GM12875 (cell line): ENCODE data around the gene MAP2.

ENCODE experiments used
- H3K4me3 ChIP-seq: one replicate; pipeline ENCODE4 v1.5.1; 2011; ENCODE audit warnings: low read depth, low read length, control low read depth
- TF ChIP-seq, protein P1 (sequence below): IDR thresholded peaks from 2 replicates; pipeline ENCODE4 v1.5.1; 2011; ENCODE audit warnings: low read depth, mild to moderate bottlenecking, control low read depth, inconsistent platforms, low read length, moderate library complexity, borderline replicate concordance; ENCODE audit not compliant: insufficient read depth

The MAP2 gene, protein sequence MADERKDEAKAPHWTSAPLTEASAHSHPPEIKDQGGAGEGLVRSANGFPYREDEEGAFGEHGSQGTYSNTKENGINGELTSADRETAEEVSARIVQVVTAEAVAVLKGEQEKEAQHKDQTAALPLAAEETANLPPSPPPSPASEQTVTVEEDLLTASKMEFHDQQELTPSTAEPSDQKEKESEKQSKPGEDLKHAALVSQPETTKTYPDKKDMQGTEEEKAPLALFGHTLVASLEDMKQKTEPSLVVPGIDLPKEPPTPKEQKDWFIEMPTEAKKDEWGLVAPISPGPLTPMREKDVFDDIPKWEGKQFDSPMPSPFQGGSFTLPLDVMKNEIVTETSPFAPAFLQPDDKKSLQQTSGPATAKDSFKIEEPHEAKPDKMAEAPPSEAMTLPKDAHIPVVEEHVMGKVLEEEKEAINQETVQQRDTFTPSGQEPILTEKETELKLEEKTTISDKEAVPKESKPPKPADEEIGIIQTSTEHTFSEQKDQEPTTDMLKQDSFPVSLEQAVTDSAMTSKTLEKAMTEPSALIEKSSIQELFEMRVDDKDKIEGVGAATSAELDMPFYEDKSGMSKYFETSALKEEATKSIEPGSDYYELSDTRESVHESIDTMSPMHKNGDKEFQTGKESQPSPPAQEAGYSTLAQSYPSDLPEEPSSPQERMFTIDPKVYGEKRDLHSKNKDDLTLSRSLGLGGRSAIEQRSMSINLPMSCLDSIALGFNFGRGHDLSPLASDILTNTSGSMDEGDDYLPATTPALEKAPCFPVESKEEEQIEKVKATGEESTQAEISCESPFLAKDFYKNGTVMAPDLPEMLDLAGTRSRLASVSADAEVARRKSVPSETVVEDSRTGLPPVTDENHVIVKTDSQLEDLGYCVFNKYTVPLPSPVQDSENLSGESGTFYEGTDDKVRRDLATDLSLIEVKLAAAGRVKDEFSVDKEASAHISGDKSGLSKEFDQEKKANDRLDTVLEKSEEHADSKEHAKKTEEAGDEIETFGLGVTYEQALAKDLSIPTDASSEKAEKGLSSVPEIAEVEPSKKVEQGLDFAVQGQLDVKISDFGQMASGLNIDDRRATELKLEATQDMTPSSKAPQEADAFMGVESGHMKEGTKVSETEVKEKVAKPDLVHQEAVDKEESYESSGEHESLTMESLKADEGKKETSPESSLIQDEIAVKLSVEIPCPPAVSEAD (N-terminal part only)

DNA sequence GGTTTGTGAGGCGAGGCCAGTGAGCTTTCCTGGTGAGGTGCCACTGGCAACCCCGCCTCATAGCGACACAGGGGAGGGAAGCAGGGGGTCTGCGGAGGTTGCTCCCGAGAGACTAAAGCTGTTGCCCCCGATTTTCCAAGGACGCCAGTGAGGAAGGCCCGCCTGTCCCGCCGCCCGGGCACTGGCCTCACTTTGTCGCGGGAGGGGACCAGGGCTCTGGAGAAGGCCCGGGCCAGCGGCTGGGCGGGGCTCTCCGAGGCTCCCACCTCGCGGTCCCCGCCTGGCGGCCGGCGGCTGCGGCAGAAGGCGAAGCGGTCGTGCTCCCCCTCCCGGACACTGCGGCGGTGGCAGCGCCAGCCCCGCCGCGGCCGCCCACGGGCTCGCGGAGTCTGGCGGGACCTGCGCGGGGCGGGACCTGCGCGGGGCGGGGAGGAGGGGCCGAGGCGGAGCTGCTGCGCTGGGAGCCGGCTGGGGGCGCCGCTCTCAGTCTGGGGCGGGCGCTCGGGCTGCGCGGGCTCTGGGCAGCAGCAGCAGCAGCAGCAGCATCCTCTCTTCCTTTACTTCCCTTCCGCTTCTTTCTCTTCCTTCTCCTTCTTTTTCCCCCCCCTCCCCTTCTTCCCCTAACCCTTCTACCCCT, at the start of gene MAP2:
Gene MAP2, plus strand, starts transcription at position 486 of the 637 bp plus-strand sequence. CDS start 229,124 bp downstream, outside the sequence.
- TF ChIP-seq, protein P1, sequence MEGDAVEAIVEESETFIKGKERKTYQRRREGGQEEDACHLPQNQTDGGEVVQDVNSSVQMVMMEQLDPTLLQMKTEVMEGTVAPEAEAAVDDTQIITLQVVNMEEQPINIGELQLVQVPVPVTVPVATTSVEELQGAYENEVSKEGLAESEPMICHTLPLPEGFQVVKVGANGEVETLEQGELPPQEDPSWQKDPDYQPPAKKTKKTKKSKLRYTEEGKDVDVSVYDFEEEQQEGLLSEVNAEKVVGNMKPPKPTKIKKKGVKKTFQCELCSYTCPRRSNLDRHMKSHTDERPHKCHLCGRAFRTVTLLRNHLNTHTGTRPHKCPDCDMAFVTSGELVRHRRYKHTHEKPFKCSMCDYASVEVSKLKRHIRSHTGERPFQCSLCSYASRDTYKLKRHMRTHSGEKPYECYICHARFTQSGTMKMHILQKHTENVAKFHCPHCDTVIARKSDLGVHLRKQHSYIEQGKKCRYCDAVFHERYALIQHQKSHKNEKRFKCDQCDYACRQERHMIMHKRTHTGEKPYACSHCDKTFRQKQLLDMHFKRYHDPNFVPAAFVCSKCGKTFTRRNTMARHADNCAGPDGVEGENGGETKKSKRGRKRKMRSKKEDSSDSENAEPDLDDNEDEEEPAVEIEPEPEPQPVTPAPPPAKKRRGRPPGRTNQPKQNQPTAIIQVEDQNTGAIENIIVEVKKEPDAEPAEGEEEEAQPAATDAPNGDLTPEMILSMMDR, result peak; percentile 92
- no peak within 1 kb of the TSS for H3K4me3 ChIP-seq

DNA sequence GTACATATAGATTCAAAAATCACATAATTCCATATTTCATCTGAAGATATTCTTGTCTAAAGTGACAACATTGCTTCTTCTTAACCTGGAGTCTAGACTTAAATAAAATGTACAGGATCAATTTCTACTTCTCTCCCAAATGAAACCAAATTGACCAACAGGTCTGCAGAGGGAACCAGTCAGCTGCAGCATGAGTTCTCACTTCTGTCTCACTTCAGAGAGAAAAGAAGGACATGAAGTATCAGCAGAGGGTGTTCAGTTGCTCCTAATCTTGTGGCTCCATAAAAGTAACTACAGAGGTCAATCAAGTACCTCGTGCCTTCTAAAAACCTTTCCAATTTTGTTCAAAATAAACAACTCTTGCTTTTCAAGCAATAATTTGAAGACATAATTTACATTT, 47.2 kb upstream of the MAP2 start:
- TF ChIP-seq, protein P1, result no peak
- no peak overlapping the region for H3K4me3 ChIP-seq

DNA sequence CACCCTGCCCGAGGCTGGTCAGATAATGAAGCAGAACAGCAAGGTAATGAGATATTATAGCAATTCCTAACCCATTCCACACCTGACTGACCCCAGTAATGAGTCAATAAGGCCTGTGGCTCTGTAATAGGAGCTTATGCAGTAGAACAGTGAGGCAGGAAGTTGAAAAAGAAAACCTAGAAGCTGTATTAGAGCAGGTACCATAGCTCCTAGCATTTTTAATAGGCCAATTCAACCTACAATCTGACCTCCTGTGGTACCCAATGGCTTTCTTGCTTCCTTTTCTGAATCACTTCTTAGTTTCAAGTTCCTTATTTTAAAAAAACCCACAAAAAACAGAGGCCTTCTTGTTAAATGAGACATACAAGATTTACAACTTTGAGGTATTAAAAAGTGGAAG, 43.6 kb upstream of the MAP2 start:
- H3K4me3 ChIP-seq, result no peak overlapping the region
- TF ChIP-seq, protein P1, result no peak

DNA sequence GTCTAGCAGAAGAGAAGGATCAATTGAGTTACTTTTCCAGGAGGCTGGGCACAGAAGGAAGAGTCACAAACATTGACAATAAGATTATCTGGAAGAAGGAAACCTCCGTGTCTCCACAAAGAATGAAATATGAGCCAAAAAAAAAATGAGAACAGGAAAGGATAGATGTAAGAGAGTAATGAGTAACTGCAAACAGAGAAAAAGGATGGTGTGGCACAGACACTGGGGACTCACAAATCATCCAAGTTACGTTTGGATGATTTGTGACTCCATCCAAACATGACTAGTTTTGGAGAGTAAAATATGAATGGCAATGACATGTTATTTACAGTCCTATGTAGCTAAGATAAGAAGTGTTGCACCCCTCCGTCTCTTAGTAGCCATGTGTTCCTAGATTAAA, 42.8 kb upstream of the MAP2 start:
- H3K4me3 ChIP-seq, result no peak overlapping the region
- TF ChIP-seq, protein P1, result no peak

DNA sequence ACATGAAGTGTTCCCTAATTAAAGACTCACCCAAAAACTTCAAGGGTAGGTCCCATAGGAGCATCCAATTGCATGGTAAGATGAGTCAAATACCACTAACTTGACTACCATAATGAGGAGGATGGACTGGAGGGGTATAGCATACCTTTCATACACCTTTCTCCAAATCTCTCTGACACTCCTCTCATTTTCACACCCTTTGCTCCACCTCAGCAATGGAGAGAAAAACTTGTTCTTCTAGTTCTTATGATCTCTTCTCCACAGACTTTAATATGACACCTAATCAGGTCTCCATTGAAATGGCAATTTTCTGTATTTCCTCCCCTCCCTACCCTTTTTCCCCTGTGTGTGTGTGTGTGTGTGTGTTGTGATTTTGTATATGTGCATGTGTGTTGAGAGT, 41.1 kb upstream of the MAP2 start:
- H3K4me3 ChIP-seq, result no peak overlapping the region
- TF ChIP-seq, protein P1, result no peak

DNA sequence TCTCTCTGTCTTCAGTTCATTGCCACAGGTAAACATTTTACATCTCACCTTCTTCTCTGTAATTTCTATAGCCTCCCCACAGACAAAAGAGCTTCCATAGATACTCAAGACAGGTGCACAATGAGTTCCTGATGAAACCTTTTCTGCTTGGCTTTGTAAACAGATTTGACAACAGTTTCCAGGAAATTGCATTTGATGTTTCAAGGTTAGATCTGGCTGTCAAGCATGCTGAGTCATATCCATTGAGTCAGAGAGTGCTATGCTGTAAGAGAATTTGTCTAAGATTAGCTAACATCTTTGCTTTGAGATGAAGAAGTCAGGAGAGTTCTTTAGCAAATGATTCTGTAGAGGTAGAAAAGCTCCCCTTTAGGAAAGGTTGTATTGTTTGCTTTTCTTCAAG, 40.6 kb upstream of the MAP2 start:
- TF ChIP-seq, protein P1, result no peak
- H3K4me3 ChIP-seq, result no peak overlapping the region
